Left renal cortex interstitium (tissue), 4 donors: Measurements from ENCODE around the gene PUSL1. TPM values are rescaled to one million over a fixed set of nuclear protein-coding genes. Genes with fewer than 3 reads are reported as not detected.
A peak's percentile ranks its signal among the peaks of the same experiment; 100 is the strongest.

Source experiments
- DNase-seq, 4 donors: peaks; one replicate each; pipeline ENCODE4 v3.0.0-alpha.2; 2013; ENCODE audit warnings: low read depth in 4 of 4, low spot score in 2 of 4, missing footprints in 1 of 4
- polyA plus RNA-seq, 4 donors: library from polyadenylated mRNA; unstranded; fragments of 120-200 nt; gene quantifications; one replicate each; pipeline ENCODE4 v1.2.1, GENCODE V29; 2013; ENCODE audit not compliant: insufficient read length in 4 of 4

The PUSL1 gene
- polyA plus RNA-seq, 4 donors = 7.3 to 12.4 (median 10.7) TPM

DNA sequence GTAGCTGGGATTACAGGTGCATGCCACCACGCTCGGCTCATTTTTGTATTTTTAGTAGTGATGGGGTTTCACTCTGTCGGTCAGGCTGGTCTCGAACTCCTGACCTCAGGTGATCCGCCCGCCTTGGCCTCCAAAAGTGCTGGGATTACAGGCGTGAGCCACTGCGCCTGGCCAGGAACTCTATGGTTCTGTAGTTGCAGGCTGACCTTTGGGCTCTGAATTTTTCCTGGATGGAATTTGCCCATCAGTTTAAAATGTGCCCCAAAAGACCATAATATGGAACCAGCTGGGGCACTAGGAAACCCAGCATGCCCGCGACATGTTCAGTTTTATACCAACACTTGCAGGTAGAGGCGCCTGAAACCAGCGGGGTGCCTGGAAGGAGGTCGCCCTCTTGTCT lies 29.8 kb upstream of the PUSL1 start:
- no peak for DNase-seq

GRCh38 chr1:1279028-1279427 lies 29.4 kb upstream of the PUSL1 start:
- DNase-seq = no peak

GRCh38 chr1:1280782-1281481 lies 27.5 kb upstream of the PUSL1 start:
- DNase-seq = no peak

DNA sequence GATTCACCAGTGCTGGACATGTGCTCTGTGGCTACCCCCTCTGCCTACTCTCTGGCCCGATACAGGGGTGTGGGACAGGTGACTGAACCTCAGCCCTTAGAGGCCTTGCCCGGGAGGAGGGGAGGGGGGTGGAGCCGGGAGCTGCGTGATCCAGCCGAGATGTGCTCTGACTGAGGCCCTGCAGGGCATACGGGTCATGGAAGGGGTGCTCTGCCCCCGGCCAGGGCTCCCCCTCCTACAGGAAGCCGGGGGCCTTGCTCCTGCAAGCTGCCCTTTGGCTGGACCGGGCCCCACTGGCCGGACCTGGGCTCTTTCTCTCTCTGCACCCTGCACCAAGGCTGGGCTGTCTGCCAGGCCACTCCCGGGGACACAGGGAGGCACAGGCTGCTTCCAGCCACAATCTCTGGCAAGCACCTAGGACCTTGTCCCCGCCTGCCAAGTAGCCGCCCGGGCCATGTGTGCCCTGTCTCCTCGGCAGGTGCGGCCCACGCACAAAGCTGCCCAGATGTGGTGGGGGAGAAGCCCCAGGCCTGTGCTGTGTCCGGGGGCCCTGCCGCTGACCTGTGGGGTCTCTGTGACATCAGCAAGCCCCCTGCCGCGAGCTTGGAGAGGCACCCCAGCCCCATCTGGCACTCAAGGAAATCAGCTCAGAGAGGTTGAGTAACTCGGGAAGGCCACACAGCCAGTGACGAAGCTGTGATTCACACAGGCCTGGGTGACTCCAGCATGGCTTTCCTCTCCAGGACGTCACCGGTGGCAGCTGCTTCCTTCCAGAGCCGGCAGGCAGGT lies 26.7 kb upstream of the PUSL1 start:
- DNase-seq = no peak

DNA sequence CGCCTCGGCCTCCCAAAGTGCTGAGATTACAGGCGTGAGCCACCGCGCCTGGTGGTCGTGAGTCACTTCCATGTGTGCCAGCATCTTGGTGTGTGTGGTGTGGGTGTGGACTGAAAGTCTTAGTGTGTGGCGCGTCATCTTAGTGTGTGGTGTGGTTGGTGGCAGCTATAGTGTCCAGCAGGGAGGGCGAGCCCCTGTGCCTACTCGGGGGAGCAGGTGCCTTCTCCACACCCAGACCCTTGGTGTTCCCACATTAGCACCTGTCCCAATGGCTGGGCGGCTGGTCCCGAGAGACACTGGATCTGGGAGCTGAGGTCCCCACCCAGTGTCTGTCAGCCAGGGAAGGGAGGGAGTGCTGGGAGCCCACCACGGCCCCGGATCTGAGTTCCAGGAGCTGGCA lies 25.4 kb upstream of the PUSL1 start:
- no peak for DNase-seq

GRCh38 chr1:1283821-1284220 lies 24.6 kb upstream of the PUSL1 start:
- DNase-seq = no peak

- no peak for DNase-seq
Observed at GRCh38 chr1:1284221-1285101, 23.9 kb upstream of the PUSL1 start.

GRCh38 chr1:1285102-1285571 lies 23.3 kb upstream of the PUSL1 start:
- DNase-seq = no peak

- DNase-seq = no peak
Observed at GRCh38 chr1:1285611-1286311, 22.6 kb upstream of the PUSL1 start.

DNA sequence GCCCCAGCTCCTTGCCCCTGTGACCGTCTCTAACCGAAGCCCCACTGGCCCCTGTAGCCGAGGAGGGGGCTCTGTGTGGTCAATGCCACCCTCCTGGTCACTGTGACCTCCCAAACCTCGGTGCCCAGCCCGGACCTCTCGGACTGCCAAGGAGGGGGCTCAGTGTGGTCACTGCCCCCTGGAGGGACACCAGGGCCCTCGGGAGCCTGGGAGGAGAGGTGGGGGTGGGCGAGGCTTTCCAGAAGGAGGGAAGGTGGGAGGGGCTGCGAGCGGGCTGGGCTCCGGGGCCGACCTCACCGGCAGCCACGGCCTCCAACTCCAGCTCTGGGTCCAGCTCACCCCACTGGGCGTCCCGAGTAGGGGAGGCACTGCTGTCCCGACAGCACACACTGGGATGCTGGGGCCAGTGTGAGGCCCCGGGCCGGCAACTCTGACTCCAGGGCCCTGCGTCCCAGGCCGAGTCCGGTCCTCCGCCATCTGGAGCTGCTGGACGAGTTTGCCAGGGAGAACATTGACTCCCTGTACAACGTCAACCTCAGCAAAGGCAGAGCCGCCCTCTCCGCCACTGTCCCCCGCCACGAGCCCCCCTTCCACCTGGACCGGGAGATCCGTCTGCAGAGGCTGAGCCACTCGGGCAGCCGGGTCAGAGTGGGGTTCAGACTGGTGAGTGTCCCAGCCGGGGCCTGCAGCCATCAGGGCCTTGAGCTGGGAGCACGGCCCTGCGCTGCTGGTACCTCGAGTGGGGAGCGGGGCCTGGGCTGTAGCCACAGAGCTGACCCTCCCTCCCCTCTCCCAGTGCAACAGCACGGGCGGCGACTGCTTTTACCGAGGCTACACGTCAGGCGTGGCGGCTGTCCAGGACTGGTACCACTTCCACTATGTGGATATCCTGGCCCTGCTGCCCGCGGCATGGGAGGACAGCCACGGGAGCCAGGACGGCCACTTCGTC lies 21.8 kb upstream of the PUSL1 start:
- DNase-seq = no peak

GRCh38 chr1:1287288-1288110 lies 20.9 kb upstream of the PUSL1 start:
- no peak for DNase-seq

DNA sequence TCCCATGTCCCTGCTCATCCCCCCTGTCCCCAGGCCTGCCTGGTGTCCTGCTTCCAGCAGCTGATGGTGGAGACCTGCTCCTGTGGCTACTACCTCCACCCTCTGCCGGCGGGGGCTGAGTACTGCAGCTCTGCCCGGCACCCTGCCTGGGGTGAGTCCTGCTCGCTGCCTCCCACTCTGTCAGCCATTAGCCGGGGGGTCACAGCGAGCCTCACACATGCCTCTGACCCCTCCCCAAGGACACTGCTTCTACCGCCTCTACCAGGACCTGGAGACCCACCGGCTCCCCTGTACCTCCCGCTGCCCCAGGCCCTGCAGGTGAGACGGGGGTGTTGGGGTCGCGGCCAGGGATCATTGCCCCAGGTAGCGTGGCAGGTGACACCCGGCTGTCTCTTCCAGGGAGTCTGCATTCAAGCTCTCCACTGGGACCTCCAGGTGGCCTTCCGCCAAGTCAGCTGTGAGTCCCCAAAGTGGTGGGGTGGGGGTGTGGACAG lies 18.1 kb upstream of the PUSL1 start:
- no peak for DNase-seq

GRCh38 chr1:1291023-1291528 lies 17.3 kb upstream of the PUSL1 start:
- DNase-seq = no peak

DNA sequence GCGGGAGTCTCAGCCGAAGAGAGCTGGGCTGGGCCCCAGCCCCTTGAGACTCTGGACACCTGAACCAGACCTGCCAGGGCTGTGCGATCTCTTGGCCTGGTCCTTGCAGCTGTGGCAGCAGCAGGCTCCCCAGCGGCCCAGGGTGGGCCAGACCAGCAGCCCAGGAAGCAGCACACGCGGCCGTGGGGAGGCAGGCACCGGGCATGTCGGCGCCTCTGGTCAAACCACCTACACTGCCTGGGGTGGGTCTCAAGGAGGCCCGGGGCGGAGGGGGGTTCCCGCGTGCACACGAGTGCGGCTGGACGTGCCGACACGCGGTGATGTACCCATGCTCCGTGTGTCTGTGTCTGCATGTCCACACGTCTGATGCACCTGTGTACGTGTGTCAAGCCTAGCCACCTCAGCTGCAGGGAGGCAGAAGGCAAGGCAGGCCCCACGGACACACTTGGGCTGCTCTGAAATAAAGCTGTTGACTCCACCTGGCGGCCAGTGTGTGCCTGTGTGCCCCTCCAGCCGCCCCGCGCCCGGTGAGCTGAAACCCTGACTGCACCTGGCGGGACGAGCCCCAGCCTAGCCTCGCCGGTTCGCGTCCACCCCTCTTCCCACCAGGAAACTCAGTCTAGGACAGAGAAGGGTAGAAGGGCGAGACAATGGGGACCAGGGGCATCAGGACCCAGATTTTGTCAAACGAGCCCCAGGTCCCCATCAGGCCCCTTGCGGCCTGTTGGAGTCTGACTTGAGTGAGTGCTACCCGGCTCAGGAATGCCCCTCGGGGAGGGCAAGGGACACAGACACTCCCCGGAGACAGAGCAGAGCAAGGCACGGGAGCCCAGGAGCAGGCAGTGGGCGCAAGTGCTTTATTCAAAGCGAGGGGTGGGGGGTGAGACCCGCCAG lies 16.6 kb upstream of the PUSL1 start:
- DNase-seq = peak in 1 of 4 donors; percentile 65

DNA sequence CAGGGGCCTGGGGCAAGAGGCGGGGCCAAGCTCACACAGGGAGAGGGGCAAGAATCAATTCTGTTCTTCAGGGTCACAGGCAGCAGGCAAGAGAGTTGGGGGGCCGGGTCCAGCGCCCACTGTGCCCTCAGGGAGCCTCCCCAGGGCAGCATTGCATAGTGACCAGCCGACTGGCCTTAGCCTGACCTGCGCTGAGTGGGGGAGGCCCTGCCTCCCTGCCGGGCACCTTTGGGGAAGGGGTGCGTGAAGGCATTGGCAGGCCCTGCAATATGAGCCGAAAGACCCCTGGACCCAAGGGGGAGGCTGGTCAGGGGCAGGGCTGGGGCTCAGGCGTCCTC lies 16.0 kb upstream of the PUSL1 start:
- DNase-seq = no peak

GRCh38 chr1:1292851-1293250 lies 15.5 kb upstream of the PUSL1 start:
- DNase-seq = no peak
